ENCODE measurements around the gene ATG7. TPM values are rescaled to one million over a fixed set of nuclear protein-coding genes. Genes with fewer than 3 reads are reported as not detected.
"Not testable (repeated sequence)": the region's sequence is repeated elsewhere in the genome, so short reads cannot be mapped to it uniquely, and the experiment has no call there.

ATG7 gene
- total RNA-seq, 1 donor from 2014 or later, result 23.0 TPM

DNA sequence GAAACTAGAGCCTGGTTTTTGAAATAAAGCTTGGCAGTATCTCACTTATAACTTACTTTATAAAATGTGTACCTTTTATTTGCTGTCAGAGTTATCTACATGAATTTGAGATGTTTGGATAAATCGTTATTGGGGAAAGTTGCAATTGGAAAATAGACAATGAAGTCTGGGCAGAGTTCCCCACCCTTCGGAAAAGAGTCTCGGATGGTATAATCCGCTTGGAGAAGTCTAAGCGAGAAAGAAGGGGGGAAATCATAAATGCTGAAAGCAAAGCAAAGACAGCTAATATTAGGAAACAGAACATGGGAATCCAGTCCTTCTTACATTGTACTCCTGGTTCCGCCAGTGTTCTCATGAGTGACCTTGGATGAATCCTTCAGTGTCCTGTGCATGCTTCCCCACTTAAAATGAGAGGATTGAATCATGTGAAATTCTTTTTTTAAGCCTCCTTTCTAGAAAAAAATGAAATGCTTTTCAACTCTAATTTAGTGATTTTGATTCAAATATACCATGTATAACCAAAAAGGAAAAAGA, 162.4 kb downstream of the ATG7 start:
- Mint-ChIP-seq H3K36me3 (ENCODE audit: unreplicated experiment) (no peaks in the 10 kb centered on the region), H3K4me3 (ENCODE audit: unreplicated experiment) (no peak overlapping the region), H3K9me3 (ENCODE audit: unreplicated experiment) (peaks cover 2% of the 10 kb centered on the region), H3K27ac (ENCODE audit: unreplicated experiment) (no peak overlapping the region), H3K4me1 (ENCODE audit: low read depth, unreplicated experiment) (no peaks in the 10 kb centered on the region), H3K27me3 (ENCODE audit: unreplicated experiment) (no peaks in the 10 kb centered on the region)
- no peak for DNase-seq
- TF ChIP-seq, protein P1, sequence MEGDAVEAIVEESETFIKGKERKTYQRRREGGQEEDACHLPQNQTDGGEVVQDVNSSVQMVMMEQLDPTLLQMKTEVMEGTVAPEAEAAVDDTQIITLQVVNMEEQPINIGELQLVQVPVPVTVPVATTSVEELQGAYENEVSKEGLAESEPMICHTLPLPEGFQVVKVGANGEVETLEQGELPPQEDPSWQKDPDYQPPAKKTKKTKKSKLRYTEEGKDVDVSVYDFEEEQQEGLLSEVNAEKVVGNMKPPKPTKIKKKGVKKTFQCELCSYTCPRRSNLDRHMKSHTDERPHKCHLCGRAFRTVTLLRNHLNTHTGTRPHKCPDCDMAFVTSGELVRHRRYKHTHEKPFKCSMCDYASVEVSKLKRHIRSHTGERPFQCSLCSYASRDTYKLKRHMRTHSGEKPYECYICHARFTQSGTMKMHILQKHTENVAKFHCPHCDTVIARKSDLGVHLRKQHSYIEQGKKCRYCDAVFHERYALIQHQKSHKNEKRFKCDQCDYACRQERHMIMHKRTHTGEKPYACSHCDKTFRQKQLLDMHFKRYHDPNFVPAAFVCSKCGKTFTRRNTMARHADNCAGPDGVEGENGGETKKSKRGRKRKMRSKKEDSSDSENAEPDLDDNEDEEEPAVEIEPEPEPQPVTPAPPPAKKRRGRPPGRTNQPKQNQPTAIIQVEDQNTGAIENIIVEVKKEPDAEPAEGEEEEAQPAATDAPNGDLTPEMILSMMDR (IDR thresholded peaks at IDR 0.05; ENCODE audit: partially characterized antibody, unreplicated experiment), result no peak

DNA sequence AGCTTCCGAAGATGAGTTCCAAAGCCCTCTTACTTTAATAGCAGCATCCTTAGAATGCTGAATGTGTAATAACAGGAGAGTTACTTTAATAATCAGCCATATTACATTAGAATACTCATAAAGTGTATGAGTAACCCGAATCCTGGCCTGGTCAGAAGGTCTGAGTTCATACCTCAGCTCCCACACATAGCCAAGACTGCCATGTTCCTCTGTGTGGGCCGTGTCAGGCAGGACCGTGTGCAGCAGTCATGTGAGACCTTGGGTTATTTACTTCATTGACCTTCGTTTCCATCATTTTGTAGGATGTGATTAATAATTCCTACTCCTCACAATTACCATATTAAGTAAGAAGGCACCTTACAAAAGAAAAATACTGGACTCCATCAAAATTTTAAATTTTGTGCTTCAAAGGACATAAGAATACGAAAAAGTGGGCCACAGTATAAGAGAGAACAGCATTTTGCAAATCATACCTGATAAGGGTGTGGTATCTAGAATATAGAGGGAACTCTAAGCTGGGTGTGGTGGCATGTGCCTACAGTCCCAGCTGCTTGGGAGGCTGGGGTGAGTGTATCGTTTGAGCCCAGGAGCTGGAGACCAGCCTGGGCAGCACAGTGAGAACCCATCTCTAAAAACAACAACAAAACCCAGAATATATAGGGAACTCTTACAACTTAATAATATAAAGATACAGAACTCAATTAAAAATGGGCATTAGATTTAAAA, 163.4 kb downstream of the ATG7 start:
- no peak for DNase-seq
- TF ChIP-seq, protein P1 (IDR thresholded peaks at IDR 0.05; ENCODE audit: partially characterized antibody, unreplicated experiment), result no peak
- H3K27me3 Mint-ChIP-seq (ENCODE audit: unreplicated experiment), result no peaks in the 10 kb centered on the region
- peaks cover 2% of the 10 kb centered on the region for H3K9me3 Mint-ChIP-seq (ENCODE audit: unreplicated experiment)
- no peak overlapping the region for H3K4me3 Mint-ChIP-seq (ENCODE audit: unreplicated experiment)
- H3K27ac Mint-ChIP-seq (ENCODE audit: unreplicated experiment), result no peak overlapping the region
- no peaks in the 10 kb centered on the region for H3K4me1 Mint-ChIP-seq (ENCODE audit: low read depth, unreplicated experiment)
- no peaks in the 10 kb centered on the region for H3K36me3 Mint-ChIP-seq (ENCODE audit: unreplicated experiment)

DNA sequence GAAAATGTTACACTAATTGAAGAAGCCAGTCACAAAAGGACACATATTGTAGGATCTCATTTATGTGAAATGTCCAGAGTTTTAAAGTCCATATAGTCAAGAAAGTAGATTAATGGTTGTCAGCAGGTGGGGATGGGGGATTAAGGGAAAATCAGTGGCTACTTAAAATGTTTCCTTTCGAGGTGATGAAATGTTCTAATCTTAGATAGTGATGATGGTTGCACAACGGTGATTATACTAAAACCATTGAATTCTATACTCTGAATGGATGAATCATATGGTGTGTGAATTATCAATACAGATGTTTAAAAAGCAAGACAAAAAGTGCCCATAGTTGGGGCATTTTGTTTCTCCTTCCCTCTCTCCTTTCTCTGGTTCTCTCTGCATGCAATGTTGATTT, 164.6 kb downstream of the ATG7 start:
- Mint-ChIP-seq H3K27ac (ENCODE audit: unreplicated experiment) (no peak overlapping the region), H3K36me3 (ENCODE audit: unreplicated experiment) (no peaks in the 10 kb centered on the region), H3K27me3 (ENCODE audit: unreplicated experiment) (no peaks in the 10 kb centered on the region), H3K4me1 (ENCODE audit: low read depth, unreplicated experiment) (no peaks in the 10 kb centered on the region), H3K4me3 (ENCODE audit: unreplicated experiment) (no peak overlapping the region), H3K9me3 (ENCODE audit: unreplicated experiment) (peaks cover 2% of the 10 kb centered on the region)
- DNase-seq, result no peak
- TF ChIP-seq, protein P1 (IDR thresholded peaks at IDR 0.05; ENCODE audit: partially characterized antibody, unreplicated experiment), result no peak

DNA sequence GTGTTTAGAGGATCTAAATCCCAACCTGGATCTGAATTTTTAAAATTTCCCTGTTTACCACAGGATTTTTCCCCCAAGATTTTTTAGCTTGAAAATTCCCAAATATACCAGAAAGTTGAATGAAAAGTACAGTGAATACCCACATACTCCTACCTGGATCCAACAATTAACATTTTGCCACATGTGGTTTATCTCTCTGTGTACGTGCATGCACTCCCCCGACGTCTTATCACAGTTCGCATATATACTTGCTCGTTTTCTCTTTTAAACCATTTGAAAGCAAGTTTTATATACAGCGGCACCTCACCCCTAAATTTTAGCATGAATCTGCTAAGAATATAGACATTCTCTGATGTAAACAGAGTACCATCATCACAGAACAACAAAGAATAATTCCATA, 165.3 kb downstream of the ATG7 start:
- no peak for DNase-seq
- no peaks in the 10 kb centered on the region for H3K27me3 Mint-ChIP-seq (ENCODE audit: unreplicated experiment)
- H3K4me1 Mint-ChIP-seq (ENCODE audit: low read depth, unreplicated experiment), result no peaks in the 10 kb centered on the region
- no peak overlapping the region for H3K4me3 Mint-ChIP-seq (ENCODE audit: unreplicated experiment)
- no peaks in the 10 kb centered on the region for H3K36me3 Mint-ChIP-seq (ENCODE audit: unreplicated experiment)
- TF ChIP-seq, protein P1 (IDR thresholded peaks at IDR 0.05; ENCODE audit: partially characterized antibody, unreplicated experiment), result no peak
- no peak overlapping the region for H3K27ac Mint-ChIP-seq (ENCODE audit: unreplicated experiment)
- peaks cover 2% of the 10 kb centered on the region for H3K9me3 Mint-ChIP-seq (ENCODE audit: unreplicated experiment)

DNA sequence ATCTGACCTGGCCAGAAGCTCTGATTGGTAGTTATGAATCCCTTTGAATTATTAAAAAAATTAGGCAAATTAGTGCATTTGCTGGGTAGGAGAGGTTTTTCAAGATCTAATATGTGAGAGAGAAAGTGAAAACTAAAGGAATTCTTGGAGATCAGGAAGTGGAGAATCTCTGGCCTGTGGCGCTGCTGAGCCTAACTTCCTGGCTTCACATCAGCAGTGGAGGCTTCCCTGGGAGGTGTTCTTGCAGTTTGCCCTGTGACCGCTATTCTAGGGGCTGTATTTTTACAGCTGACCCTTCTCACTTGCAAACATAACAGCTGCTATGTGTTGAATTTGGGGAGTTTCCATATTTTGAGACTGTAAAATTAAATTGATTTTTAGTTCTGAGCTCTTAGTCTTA, 166.4 kb downstream of the ATG7 start:
- Mint-ChIP-seq H3K4me1 (ENCODE audit: low read depth, unreplicated experiment) (no peaks in the 10 kb centered on the region), H3K36me3 (ENCODE audit: unreplicated experiment) (no peaks in the 10 kb centered on the region), H3K27me3 (ENCODE audit: unreplicated experiment) (no peaks in the 10 kb centered on the region), H3K27ac (ENCODE audit: unreplicated experiment) (no peak overlapping the region), H3K9me3 (ENCODE audit: unreplicated experiment) (peaks cover 2% of the 10 kb centered on the region), H3K4me3 (ENCODE audit: unreplicated experiment) (no peak overlapping the region)
- TF ChIP-seq, protein P1 (IDR thresholded peaks at IDR 0.05; ENCODE audit: partially characterized antibody, unreplicated experiment), result no peak
- no peak for DNase-seq

DNA sequence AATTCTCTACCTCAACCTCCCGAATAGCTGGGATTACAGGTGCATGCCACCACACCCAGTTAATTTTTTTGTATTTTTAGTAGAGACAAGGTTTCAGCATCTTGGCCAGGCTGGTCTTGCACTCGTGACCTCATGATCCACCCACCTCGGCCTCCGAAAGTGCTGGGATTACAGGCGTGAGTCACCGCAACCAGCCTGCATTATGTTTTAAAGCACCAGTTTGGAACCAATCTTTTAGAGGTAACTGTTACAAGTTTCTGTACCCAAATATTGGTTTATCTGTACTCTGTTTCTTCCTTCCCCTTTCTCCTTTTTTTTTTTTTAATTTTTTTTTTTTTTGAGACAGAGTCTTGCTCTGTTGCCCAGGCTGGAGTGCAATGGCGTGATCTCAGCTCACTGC, 169.1 kb downstream of the ATG7 start:
- DNase-seq; H3K9me3 Mint-ChIP-seq (ENCODE audit: unreplicated experiment); H3K4me1 Mint-ChIP-seq (ENCODE audit: low read depth, unreplicated experiment); H3K4me3 Mint-ChIP-seq (ENCODE audit: unreplicated experiment); H3K36me3 Mint-ChIP-seq (ENCODE audit: unreplicated experiment); H3K27ac Mint-ChIP-seq (ENCODE audit: unreplicated experiment); H3K27me3 Mint-ChIP-seq (ENCODE audit: unreplicated experiment): not testable (repeated sequence)
